ENCODE results near the gene TRIP11. TPM values are rescaled to one million over a fixed set of nuclear protein-coding genes. Genes with fewer than 3 reads are reported as not detected.
A peak's percentile ranks its signal among the peaks of the same experiment; 100 is the strongest.

Gene TRIP11
- total RNA-seq, 1 donor from 2014 or later, result 68.9 TPM

DNA sequence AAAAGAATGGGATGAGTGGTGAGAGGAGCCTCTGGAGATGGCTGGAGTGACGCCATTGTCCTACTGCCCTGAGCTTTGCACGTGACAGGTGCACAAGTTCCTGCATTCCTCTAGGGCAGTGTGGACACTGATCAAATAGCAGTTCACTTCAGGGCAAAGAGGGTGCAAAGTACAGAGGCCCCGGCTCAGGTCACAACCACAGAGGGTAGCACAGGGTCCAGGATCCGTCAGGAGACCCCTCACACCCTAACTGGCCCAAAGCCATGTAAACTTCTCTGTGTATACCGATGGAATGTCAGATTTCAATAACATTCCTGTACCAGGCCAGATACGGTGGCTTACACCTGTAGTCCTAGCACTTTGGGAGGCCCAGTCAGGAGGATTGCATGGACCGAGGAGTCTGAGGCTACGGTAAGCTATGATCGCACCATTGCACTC is 82.0 kb downstream of the TRIP11 start:
- peak; percentile 36 for ATAC-seq
- no peaks in the 10 kb centered on the region for H3K27me3 ChIP-seq
- H3K27ac ChIP-seq, result no peak overlapping the region
- no peaks in the 10 kb centered on the region for H3K4me1 ChIP-seq
- DNase-seq, result no peak
- no peak overlapping the region for H3K4me3 ChIP-seq
- no peaks in the 10 kb centered on the region for H3K36me3 ChIP-seq
- no peaks in the 10 kb centered on the region for H3K9me3 ChIP-seq
- TF ChIP-seq, protein P1, sequence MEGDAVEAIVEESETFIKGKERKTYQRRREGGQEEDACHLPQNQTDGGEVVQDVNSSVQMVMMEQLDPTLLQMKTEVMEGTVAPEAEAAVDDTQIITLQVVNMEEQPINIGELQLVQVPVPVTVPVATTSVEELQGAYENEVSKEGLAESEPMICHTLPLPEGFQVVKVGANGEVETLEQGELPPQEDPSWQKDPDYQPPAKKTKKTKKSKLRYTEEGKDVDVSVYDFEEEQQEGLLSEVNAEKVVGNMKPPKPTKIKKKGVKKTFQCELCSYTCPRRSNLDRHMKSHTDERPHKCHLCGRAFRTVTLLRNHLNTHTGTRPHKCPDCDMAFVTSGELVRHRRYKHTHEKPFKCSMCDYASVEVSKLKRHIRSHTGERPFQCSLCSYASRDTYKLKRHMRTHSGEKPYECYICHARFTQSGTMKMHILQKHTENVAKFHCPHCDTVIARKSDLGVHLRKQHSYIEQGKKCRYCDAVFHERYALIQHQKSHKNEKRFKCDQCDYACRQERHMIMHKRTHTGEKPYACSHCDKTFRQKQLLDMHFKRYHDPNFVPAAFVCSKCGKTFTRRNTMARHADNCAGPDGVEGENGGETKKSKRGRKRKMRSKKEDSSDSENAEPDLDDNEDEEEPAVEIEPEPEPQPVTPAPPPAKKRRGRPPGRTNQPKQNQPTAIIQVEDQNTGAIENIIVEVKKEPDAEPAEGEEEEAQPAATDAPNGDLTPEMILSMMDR (IDR thresholded peaks at IDR 0.05), result no peak
- intact Hi-C loops (cut with DNase I), result no loop called here

DNA sequence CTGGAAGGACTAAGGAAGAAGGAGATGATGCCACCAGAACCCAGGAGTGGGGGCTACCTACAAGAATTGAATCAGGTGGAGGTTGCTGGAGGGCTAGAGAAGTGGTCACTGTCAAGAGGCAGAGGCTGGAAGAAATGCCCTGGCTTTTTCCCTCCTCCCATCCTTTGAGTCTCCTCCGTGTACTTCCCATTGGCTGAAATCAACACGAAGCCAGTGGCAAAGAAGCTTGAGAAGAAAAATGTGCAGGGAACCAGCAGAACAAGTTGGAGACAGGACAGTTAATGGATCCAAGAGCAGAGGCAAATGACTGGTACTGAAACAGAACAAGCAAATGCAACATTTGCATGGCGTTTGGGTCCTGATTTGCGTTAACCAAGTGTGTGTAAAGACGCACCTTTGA is 83.2 kb downstream of the TRIP11 start:
- no peak for DNase-seq
- no peak overlapping the region for H3K4me3 ChIP-seq
- no peak for ATAC-seq

DNA sequence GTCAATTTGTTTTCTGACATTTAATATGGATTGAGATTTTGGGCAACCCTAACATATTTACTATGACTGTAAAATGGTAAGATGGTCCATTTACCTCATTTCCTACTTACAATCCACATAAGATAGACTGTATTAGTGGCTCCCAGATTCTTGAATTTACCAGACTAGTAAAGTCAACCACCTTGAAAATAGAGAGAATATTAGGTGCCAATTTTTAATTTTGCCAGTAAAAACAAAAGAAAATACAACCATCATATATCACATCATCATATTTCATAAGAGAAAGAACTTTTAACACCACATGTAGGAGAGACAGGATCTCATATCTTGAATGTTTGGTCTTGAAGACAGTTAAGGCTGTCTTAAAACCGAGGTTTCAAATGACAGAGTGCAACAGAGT is 84.7 kb downstream of the TRIP11 start:
- intact Hi-C loops (cut with DNase I), result no loop called here
- TF ChIP-seq, protein P1 (IDR thresholded peaks at IDR 0.05), result no peak
- no peak for DNase-seq
- Histone ChIP-seq H3K36me3 (no peaks in the 10 kb centered on the region), H3K4me3 (no peak overlapping the region), H3K4me1 (no peaks in the 10 kb centered on the region), H3K27ac (no peak overlapping the region), H3K27me3 (no peaks in the 10 kb centered on the region), H3K9me3 (no peaks in the 10 kb centered on the region)
- no peak for ATAC-seq

More for the DNA sequence above, 83.2 kb downstream of the TRIP11 start:
- H3K27me3 ChIP-seq, result no peaks in the 10 kb centered on the region
- H3K9me3 ChIP-seq, result no peaks in the 10 kb centered on the region
- H3K4me1 ChIP-seq, result no peaks in the 10 kb centered on the region
- TF ChIP-seq, protein P1 (IDR thresholded peaks at IDR 0.05), result no peak
- H3K27ac ChIP-seq, result no peak overlapping the region
- intact Hi-C loops (cut with DNase I), result no loop called here
- H3K36me3 ChIP-seq, result no peaks in the 10 kb centered on the region

DNA sequence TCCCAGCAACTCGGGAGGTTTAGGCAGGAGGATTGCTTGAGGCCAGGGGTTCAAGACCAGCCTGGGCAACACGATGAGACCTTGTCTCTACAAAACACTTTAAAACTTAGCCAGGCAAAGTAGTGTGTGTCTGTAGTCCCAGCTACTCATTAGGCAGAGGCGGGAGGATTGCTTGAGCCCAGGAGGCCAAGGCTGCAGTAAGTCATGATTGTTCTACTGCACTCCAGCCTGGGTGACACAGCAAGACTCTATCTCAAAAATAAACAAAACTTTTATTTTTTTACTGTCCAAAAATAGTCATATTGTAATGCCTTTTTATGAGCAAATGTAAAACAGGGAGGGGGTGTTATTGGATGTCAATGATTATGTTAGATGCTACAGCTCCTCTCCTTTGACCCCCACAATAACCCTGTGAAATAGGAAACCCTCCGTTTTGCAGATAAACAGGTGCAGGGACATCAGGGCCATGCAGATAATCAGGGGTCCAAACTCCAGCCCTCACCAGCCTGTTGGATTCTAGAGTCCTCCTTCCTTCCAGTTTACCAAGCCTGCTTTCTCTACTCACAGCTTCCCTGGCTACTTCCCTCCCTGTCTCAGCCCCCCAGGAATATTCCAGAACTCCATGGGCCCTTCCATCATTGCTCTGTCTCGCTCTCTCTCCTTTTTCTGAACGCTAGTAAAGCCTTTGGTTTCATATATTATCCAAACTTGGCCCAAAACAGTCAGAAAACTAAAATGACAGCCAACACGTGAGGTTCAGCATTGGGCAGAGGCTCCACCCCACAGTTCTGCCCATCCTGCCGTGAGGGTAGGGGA is 86.5 kb downstream of the TRIP11 start:
- H3K27me3 ChIP-seq, result no peaks in the 10 kb centered on the region
- DNase-seq (no peak), ATAC-seq (no peak)
- intact Hi-C loops (cut with DNase I), result no loop called here
- no peaks in the 10 kb centered on the region for H3K36me3 ChIP-seq
- TF ChIP-seq, protein P1 (IDR thresholded peaks at IDR 0.05), result no peak
- H3K4me3 ChIP-seq, result no peak overlapping the region
- H3K9me3 ChIP-seq, result no peaks in the 10 kb centered on the region
- H3K27ac ChIP-seq, result no peak overlapping the region
- H3K4me1 ChIP-seq, result no peaks in the 10 kb centered on the region

DNA sequence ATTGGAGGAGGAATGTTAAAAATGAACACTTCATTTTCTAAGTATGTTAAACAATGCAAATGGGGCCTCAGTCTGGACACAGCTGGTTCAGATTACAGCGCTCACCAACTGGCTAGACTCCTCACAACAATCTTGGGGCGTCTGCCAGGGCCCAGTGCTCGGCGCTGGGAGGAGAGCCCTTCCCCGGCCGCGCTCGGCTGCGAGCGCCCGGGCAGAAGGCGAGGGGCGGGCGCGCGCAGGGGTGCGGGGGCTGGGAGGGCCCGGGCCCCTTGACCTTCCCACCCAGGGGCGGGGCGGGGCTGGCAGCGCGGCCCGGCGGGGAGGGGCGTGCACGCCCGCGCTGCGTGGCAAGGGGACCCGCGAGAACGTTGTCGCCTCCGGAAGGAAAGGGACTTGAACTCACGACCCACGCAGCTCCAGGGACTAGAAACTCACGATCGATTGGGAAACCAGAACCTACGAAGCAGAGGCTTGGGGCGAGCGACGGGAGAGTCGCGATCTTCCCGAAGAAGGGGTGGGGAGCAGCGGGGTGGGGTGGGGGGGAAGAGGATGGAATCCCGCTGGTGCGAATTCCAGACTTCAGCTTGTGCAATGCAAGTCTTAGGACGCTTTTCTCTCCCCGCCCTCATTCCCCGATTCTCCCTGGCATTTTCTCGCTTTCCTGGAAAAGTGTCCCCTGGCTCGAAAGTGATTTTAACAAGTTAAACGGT is 92.2 kb downstream of the TRIP11 start, which contains the start of gene FBLN5:
TSS of gene FBLN5 (minus strand) at position 220 of the 710 bp plus-strand sequence. CDS start 465 bp downstream, outside the sequence.
- peak; percentile 88 for DNase-seq
- H3K4me1 ChIP-seq, result no peaks in the 10 kb centered on the region
- ATAC-seq, result peak; percentile 94
- H3K4me3 ChIP-seq, result peak within 1 kb of the TSS; percentile 69
- H3K36me3 ChIP-seq, result no peaks in the 10 kb centered on the region
- no peaks in the 10 kb centered on the region for H3K9me3 ChIP-seq
- peaks cover 6% of the 10 kb centered on the region for H3K27me3 ChIP-seq
- TF ChIP-seq, protein P1 (IDR thresholded peaks at IDR 0.05), result no peak
- intact Hi-C loops (cut with DNase I), result no loop called here
- H3K27ac ChIP-seq, result peak within 1 kb of the TSS; percentile 89

All from upper lobe of right lung (tissue), 1 donor.